NCI-H510A (cell line): ENCODE results near the gene PRDM2.

Experiments used
- DNase-seq: peaks from one replicate; lab custom pipeline; 2025; lab: John Stamatoyannopoulos, UW

The PRDM2 gene

DNA sequence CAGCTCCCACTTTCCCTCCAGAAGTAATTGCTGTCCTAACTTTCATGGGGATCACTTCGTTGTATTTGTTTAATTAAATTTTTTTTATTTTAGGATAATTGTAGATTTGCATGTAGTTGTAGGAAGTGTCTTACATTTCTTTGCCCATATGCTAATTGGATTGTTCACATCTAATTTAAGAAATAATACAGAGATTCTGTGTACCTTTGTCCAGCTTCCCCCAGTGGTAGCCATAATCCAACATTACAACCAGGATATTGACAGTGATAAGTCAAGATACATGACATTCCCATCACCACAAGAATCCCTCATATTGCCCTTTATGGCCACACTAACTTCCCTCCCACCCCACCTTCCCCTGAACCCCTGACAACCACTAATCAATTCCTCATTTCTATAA lies 136.6 kb downstream of the PRDM2 start:
- no peak for DNase-seq

DNA sequence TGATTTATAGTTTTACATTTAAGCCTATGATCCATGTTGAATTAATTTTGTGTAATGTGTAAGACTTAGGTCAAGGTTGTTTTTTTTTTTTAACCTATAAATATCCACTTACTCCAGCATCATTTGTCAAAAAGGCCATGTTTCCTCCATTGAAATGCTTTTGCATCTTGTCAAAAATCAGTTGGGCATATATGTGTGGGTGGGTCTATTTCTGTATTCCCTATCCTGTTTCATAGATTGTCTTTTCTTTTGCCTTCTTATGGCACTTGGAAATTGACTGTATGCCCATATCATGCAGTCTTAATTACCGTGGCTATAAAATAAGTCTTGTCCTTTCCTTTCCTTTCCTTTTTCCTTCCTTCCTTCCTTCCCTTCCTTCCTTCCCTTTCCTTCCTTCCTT lies 138.2 kb downstream of the PRDM2 start:
- no peak for DNase-seq

DNA sequence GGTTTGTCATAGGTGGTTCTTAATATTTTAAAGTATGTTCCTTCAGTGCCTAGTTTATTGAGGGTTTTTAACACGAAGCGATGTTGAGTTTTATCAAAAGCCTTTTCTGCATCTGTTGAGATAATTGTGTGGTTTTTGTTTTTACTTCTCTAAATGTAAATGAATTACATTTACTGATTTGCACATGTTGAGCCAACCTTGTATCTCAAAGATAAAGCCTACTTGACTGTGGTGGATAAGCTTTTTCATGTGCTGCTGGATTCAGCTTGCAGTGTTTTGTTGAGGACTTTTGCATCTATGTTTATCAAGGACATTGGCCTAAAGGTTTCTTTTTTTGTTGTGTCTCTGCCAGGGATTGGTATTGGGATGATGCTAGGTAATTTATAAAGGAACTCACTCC lies 142.5 kb downstream of the PRDM2 start:
- no peak for DNase-seq

DNA sequence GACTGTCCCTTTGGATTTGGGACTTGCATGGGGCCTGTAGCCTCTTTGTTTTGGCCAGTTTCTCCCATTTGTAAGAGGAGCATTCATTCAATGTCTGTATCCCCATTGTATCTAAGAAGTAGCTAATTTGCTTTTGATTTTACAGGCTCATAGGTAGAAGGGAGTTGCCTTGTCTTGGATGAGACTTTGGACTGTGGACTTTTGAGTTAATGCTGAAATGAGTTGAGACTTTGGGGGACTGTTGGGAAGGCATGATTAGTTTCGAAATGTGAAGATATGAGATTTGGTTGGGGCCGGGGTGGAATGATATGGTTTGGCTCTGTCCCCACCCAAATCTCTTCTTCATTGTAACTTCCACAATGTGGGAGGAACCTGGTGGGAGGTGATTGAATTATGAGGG lies 151.7 kb downstream of the PRDM2 start:
- no peak for DNase-seq

DNA sequence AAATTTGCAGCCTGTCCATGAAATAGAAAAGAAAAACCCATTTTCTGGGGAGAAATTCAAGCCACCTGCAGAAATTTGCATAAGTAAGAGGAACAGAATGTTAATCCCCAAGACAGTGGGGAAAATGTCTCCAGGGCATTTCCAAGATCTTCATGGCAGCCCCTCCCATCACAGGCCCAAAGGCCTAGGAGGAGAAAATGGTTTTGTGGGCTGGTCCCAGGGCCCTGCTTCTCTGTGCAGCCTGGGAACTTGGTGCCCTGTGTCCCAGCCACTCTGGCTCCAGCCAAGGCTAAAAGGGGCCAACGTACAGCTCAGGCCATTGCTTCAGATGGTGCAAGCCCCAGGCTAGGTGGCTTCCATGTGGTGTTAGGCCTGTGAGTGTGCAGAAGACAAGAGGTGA lies 155.6 kb downstream of the PRDM2 start:
- no peak for DNase-seq

DNA sequence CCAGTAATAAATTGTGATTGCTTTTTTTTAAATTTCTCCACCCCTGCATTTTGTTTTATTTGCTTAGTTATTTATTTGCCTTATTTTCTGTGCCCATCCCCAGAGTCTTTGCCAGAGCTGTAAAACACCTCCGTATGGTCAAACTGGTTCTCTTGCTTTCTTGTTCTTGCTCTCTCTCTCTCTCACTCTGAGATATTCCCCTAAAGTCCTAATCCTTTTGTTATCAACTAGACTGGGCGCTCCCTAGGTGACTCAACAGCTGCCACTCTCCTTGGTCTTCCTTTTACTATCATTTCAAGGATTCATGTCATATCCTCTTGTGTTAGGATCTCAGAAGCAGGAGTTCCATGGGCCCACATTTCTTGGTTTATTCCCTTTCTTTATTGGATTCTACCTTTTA lies 160.0 kb downstream of the PRDM2 start:
- DNase-seq: no peak

DNA sequence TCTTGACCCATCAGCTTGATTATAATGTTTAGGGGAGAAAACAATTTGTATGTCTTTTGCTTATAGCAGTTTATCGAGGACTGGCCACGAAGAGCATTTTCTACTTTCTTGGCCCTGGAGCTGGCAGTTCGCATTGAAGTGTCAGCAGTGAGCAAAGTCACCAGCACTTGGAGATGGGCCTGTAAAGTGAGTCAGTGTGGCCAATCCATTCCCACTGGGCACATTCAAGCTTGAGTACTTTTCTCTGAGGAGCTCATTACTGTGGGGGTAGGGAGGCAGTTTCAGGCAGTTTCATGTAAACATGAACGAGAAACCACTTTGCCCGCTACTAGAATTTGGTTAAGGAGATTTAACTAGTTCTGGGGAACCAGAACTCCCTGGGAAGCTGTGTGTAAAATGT lies 164.8 kb downstream of the PRDM2 start:
- no peak for DNase-seq

DNA sequence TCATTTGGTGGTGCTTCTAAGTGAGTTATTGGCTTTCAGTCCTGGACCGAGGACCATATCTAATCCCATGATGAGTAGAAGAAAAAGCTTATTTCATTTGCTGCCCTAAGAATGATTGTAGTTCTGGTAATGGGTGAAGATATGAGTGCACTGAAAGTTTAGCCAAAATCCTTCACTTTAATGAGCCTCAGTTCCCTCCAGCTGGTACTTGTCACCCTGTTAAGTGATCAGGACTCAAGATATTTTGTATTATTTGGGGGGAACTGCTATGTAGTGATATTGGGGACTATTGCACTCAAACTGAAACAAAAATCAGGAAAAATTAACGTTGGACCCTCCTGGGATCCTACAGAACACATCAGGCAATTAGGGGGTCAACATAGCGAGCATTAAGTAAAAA lies 165.9 kb downstream of the PRDM2 start:
- no peak for DNase-seq

DNA sequence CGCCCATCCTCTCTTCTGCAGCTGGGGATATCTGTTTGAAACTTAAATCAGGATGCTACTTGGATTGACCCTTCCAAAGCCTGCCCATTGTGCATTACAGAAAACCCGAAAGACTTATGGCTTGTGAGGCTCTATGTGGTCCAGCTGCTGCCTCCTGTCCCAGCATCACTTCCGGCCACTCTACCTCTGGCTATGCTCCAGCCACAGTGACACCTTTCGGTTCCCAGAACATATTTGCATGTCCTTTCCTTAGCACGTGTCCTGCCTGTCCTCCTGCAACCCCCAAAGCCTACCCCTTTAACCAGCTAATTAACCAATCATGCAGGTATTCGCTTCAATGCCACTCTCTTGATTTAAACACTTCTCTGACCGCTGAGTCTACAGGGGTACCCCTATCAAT lies 167.6 kb downstream of the PRDM2 start:
- no peak for DNase-seq

DNA sequence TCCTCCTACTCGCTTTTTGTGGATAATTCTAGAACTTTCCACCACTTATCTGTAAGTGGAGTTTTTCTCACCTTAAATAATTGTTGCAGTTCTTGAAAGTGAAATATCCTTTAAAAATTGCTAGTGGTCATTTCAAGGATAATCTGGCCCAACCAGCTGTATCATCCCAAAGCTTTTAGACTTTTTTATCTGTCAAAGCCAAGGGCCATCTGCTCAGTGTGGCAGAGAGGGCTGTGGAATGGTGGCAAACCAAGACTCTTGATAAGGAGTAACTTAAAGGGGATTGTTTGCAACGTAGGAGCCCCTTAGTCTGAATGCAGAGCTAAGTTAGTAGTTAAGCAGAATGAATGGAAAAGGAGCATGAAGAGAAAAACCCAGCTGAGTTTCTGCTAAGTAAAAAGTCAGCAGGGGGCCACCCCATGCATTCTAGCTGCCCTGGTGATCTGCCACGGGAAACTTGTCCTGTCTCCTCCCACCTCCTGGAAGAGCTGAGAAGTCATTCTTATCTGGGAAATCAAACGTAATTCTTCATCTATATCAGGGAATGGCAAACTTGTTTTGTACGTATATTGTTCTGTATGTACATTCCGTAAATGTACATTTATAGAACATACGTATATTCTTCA lies 169.3 kb downstream of the PRDM2 start:
- no peak for DNase-seq

DNA sequence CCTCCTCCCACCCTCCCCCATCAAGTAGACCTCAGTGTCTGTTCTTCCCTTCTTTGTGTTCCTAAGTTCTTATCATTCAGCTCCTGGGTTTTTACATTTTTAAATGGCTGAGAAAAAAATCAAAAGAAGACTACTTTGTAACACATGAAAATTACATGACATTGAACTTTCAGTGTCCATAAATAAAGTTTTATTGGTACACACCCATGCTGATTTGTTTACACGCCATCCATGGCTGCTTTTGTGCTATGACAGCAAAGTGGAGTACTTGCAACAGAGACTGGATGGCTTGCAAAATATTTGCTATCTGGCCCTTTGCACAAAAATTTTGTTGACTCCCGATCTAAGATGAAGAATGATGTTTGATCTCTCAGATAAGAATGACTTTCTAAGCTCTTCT lies 171.4 kb downstream of the PRDM2 start:
- no peak for DNase-seq

DNA sequence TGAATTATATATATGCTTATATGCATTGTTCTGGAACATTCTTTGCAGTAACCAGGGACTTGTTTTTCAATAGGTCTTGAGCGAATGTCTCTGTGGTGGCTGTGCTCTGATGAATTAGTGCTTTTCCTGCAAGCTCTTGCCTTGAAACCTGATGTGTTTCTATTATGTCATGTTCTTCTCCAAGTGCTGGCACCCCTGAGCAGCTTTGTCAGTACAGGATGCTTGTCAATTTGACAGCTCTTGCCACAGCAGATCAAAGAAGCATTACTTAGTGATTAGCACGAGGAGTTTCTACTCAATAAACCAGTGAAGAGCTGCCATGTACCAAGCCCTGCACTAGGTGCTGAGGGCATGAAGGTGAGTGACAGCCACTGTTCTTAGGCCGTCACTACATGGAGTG lies 171.9 kb downstream of the PRDM2 start:
- DNase-seq: no peak

DNA sequence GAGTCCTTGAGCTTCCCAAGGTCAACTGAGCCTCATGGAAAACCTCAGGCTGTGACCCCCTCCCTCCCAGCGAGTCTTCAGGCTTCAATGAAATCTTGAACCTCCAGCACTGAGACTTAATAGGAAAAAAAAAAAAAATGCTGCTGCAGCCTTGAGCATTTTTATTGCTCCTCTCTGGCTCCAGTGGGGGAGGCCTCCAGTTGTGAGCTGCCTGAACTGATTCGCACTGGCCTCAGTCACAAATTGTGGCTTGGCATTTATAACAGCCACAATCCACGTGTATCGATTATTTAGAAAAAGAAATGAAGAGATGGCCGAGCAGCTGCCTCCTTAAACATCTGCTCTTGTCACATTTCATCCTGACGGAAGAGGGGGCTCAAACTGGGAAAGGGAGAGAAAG lies 173.0 kb downstream of the PRDM2 start:
- no peak for DNase-seq
